HepG2 (cell line): Measurements from ENCODE around the gene NLE1.

Experiments used
- BRCA1 ChIP-seq: sonication (generic); formaldehyde crosslinking; IDR thresholded peaks from 2 replicates; pipeline ENCODE4 v1.4.0; 2020; ENCODE audit warnings: missing genetic modification reagents
- HCFC1 ChIP-seq: fragments of 150-350 bp; IDR thresholded peaks from 2 replicates; pipeline ENCODE4 v1.6.1; 2014; ENCODE audit warnings: low read depth, low read length
- HMG20A ChIP-seq: IDR thresholded peaks from 2 replicates; pipeline ENCODE4 v1.6.1; 2016; ENCODE audit warnings: borderline replicate concordance
- KDM1A ChIP-seq: IDR thresholded peaks from 2 replicates; pipeline ENCODE4 v1.6.1; 2016; ENCODE audit warnings: missing compliant biosample characterization
- MAFF ChIP-seq: IDR thresholded peaks from 2 replicates; pipeline ENCODE4 v1.6.1; 2011; ENCODE audit warnings: low read depth, low read length, improper control_type of control experiment
- NCOR1 ChIP-seq: fragments of 200-600 bp; sonication (generic); IDR thresholded peaks from 2 replicates; pipeline ENCODE4 v1.7.0; 2017; ENCODE audit warnings: antibody characterized with exemption, low read length, borderline replicate concordance
- POLR2A ChIP-seq, 2 experiments: IDR thresholded peaks; 2 replicates each; pipeline ENCODE4 v1.6.1; 2011; ENCODE audit warnings: low read depth in 2 of 2, low read length in 2 of 2, mild to moderate bottlenecking in 1 of 2, moderate library complexity in 1 of 2; ENCODE audit not compliant: insufficient read depth in 1 of 2
- SAP130 ChIP-seq: IDR thresholded peaks from 2 replicates; pipeline ENCODE4 v1.6.1; 2016; ENCODE audit warnings: low read depth
- ZNF124 ChIP-seq: sonication (generic); formaldehyde crosslinking; IDR thresholded peaks from 2 replicates; pipeline ENCODE4 v1.4.0; 2020; ENCODE audit warnings: missing genetic modification reagents
- ZNF543 ChIP-seq: sonication (generic); formaldehyde crosslinking; IDR thresholded peaks from 2 replicates; pipeline ENCODE4 v1.4.0; 2020; ENCODE audit warnings: mild to moderate bottlenecking, missing genetic modification reagents

- TF ChIP-seq HMG20A (CRISPR knock-in tag) = no peak
- no peak for TF ChIP-seq ZNF543 (CRISPR knock-in tag)
- no peak for TF ChIP-seq HCFC1
- no peak for TF ChIP-seq MAFF
- no peak for TF ChIP-seq SAP130 (CRISPR knock-in tag)
- no peak for TF ChIP-seq ZNF124 (CRISPR knock-in tag)
- TF ChIP-seq KDM1A (CRISPR knock-in tag) = no peak
- TF ChIP-seq BRCA1 (CRISPR knock-in tag) = no peak
- TF ChIP-seq POLR2A (IDR thresholded peaks at IDR 0.05; ENCODE audit: insufficient read depth in 1 of 2, low read depth in 2 of 2, low read length in 2 of 2) = no peak
- TF ChIP-seq NCOR1 = no peak
These were observed 14.2 kb downstream of the NLE1 start for GRCh38 chr17:35127751-35128514.
